Right lobe of liver (tissue), 4 donors: Measurements from ENCODE around the gene SLC7A5.

Source experiments
- POLR2A ChIP-seq: fragments of 450-650 bp; IDR thresholded peaks from one replicate; pipeline ENCODE4 v1.6.1; 2017; ENCODE audit warnings: antibody characterized with exemption, mild to moderate bottlenecking
- TF ChIP-seq, protein P1 (sequence below), 4 donors: fragments of 200-600 bp in 3 of 4; fragments of 450-650 bp in 1 of 4; IDR thresholded peaks; one replicate each; pipeline versions ENCODE4 v1.5.1 to v1.8.0; 2016 to 2022; ENCODE audit warnings: antibody characterized with exemption in 4 of 4, mild to moderate bottlenecking in 2 of 4
- donor health status: DM: no; HTN: no; CAD: no.
- donor health status: DM: no; HTN: no; CAD: no.
- donor health status: DM: no; HTN: yes; CAD: no.

DNA sequence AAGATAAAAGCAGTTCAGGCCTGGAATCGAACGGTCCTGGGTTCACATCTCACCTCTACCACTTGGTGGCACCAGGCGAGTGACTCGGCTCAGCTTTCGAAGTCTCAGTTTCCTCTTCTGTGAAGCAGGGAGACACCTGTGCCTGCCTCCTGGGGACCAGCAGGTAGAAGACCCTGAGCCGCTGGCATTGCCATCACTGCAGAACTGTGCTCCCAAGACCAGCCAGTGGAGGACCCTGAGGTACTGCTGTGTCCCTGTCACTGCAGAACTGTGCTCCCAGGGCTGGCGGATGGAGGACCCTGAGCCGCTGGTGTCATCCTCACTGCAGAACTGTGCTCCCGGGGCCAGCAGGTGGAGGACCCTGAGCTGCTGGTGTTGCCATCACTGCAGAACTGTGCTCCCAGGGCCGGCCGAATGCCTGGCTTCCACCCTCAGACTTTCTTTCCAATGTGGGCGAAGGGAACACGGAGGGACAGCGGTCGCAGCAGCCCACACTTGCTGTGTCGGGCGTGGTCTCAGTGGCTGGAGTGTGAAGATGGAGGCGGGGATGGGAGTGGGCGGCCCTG, 8.7 kb upstream of the SLC7A5 start:
- TF ChIP-seq, protein P1, sequence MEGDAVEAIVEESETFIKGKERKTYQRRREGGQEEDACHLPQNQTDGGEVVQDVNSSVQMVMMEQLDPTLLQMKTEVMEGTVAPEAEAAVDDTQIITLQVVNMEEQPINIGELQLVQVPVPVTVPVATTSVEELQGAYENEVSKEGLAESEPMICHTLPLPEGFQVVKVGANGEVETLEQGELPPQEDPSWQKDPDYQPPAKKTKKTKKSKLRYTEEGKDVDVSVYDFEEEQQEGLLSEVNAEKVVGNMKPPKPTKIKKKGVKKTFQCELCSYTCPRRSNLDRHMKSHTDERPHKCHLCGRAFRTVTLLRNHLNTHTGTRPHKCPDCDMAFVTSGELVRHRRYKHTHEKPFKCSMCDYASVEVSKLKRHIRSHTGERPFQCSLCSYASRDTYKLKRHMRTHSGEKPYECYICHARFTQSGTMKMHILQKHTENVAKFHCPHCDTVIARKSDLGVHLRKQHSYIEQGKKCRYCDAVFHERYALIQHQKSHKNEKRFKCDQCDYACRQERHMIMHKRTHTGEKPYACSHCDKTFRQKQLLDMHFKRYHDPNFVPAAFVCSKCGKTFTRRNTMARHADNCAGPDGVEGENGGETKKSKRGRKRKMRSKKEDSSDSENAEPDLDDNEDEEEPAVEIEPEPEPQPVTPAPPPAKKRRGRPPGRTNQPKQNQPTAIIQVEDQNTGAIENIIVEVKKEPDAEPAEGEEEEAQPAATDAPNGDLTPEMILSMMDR (IDR thresholded peaks at IDR 0.05): peak in 1 of 4 donors; percentile 21
- TF ChIP-seq POLR2A: no peak
